ENCODE measurements around the gene FALEC.
"Not testable (repeated sequence)": the region's sequence is repeated elsewhere in the genome, so short reads cannot be mapped to it uniquely, and the experiment has no call there.

The FALEC gene

GRCh38 chr1:150576367-150576711 lies 60.8 kb downstream of the FALEC start:
- DNase-seq: no peak

DNA sequence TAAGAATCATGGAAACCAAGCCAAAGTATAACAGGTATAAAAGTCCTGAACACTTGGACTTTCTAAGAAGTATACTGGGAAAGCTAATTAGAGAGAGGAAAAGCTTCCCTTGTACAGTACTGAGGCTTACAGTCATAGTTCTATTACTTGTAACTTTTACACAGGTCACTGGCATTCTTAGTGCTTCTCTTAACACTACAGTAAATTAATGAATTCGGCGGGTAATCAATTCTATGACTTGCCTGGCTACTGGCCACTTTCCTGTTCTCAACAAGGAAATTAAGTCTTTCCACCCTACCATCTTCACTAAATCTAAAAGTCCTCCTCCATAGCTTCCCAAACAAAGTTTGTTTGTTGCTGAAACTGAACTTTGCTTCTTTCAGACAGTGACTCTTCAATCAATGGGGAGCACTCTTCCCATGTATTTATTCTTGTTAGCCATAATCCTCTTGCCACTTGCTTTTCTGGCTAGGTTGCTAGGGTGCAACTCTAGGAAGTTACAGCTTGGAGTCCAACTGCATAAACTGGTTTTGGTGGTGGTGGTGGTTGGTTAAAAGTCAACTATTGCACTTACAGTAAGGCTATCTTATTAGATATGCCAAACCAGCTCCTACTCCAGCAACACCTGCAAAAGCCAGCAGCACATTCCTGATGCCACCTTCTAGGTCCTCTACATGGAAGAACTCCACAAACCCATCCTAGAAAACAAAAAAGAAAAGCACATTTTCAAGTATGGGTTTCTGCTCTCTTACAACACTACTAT lies 61.4 kb downstream of the FALEC start:
- DNase-seq: no peak

- no peak for DNase-seq
Observed at GRCh38 chr1:150577557-150578271, 62.2 kb downstream of the FALEC start.

GRCh38 chr1:150578272-150579109 lies 62.9 kb downstream of the FALEC start:
- DNase-seq: peak; percentile 92

DNA sequence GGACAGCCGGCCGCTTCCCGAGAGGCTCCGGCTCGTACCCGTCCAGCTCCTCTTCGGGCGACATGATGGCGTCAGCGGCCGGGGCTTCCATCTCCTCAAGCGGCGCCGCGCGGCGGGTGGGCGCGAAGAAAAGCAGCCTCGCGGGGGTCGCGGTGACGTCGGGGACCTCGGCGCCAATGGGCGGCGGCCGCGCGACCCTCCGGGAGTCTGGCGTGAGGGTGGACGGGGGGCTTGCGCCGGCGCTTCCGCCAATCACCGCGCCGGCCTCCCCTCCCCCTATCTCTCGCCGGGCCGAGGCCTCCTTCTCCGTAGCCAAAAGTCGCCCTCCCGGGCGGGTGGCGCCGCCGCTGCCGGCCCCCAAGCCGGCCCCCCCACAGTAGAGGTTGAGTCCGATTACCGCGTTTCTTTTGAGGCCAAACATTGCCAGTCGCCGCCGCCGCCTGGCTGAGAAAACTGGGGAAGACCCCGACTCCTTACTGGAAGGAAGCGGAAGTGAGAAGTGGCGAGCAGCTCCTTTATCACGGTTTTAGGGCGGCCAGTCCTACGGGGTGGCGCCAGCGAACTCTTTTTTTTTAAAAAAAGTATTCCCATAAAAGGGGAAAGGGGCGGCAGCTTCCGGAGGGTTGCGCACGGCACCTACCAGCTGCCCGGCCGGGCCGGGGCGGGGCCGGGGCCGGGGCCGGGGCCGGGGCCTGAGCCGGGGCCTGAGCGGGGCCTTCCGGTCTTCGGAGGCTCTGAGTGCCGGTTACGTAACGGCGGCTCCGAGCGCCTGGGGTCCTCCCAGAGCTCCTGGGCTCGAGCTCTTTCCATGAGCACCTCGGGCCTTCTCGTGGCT lies 63.8 kb downstream of the FALEC start, which contains the start of gene MCL1:
MCL1 (minus strand) TSS at position 501 of the 835 bp plus-strand sequence; CDS start at position 421, 80 bp downstream.
- DNase-seq: peak; percentile 95

DNA sequence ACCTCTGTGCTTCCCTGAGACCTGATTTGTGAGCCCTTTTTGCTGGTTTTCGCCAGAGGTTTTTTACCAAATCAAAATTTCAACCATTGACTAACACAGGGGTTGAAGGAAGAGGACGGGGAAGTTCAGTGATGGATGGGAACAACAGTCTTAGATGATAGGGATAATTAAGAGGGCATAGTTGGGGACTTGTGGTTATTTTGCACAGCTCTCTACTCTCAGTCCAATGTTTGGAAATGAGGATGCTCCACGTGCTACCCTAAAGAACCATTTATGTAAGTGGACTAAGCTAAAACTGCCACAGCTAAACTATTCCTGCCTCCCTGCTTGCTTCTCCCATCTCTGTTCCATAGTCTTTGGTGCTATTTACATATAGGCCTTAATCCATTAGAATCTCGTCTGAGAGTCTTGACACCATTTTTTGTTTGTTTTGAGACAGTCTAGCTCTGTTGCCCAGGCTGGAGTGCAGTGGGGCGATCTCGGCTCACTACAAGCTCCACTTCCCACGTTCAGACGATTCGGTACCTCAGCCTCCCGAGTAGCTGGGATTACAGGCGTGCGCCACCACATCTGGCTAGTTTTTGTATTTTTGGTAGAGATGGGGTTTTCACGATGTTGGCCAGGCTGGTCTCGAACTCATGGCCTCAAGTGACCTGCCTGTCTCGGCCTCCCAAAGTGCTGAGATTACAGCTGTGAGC lies 64.5 kb downstream of the FALEC start:
- no peak for DNase-seq

- DNase-seq: not testable (repeated sequence)
Observed at GRCh38 chr1:150580966-150581365, 65.4 kb downstream of the FALEC start.

DNA sequence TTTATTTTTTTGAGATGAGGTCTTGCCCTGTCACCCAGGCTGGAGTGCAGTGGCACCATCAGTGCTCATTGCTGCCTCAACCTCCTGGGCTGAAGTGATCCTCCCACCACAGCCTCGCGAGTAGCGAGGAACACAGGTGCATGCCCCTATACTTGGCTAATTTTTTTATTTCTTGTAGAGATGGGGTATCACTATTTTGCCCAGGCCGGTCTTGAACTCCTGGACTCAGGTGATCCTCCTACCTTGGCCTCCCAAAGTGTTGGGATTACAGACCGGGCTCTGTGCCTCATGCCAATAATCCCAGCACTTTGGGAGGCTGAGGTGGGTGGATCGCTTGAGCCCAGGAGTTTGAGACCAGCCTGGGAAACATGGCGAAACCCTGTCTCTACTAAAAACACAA lies 65.9 kb downstream of the FALEC start:
- DNase-seq: not testable (repeated sequence)

GRCh38 chr1:150581962-150582361 lies 66.4 kb downstream of the FALEC start:
- DNase-seq: not testable (repeated sequence)

DNA sequence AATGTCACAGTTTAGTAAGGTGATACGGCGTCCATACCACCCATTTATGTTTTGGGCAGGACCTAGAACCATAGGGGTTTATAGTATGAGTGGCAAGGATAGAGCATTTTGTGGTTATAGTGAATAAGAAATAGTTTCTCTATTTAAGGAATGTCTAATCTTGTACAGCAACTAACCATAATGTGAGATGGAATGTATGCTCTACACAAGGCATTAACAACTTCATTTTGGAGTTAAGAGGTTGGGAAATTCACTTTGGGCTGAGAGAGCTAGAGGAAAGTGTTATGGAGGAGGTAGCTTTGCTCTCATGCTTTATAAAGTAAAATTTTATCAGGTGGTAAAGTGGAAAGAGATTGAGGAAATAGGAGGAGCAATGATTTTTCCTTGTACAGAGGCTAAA lies 66.8 kb downstream of the FALEC start:
- no peak for DNase-seq

Measured in NCI-H226 (cell line).